HG03039 (cell line): ENCODE measurements around the gene MST1R.
"Not testable (repeated sequence)": the region's sequence is repeated elsewhere in the genome, so short reads cannot be mapped to it uniquely, and the experiment has no call there.

ENCODE experiments used
- ATAC-seq: cut with Tn5 transposase; IDR thresholded peaks from one replicate; pipeline ENCODE4 v1.9.1; 2021; ENCODE audit warnings: mild to moderate bottlenecking, moderate library complexity; ENCODE audit not compliant: unreplicated experiment

The MST1R gene

DNA sequence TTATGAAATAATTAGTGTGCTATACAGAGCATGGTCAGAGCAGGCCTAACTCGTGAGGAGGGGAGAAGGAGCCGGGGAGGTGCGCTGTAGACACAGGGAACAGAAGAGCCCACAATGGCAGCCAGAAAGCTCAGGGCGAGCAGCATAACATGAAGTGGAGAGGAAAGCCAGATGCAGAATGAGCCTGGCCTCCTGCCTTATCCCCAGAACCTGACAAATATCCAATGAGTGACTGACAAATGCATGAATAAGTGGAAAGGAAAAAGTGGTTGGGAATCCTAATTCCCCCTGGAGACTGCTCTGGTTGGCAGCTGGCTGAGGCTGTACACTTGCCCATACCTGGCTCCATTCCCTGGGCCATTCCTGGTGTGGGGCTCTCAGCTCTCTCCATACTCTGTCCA, 9.2 kb upstream of the MST1R start:
- no peak for ATAC-seq

DNA sequence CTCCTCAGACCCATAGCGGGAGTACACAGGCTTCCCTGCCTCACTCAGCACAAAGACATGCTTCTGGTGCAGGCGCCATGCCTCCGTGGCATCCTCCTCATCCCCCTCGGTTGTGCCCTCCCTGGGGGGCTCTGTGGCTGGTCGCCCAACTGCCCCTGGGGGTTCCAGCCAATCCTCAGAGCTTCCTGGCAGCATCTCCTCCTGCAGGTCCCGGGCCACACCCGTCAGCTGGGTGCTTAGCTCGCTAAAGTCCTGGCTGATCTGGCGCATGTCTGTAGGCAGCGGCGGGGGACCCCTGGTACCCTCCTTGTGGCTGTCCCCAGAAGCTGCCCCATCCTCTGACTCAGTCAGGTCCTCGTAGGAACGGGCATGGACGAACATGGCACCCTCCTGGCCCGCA, 7.9 kb upstream of the MST1R start:
- no peak for ATAC-seq

DNA sequence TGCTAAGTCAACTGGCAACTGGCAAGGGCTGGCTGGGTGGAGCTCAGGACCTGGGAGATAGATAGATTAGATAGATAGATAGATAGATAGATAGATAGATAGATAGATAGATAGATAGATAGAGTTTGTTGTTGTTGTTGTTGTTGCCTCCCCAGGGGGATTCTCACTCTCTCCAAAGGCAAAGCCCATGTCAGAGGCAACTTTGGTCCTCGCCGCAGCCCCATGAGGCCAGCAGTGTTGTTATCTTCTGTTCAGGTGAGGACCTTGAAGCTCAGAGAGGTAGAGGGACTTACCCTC, 7.4 kb upstream of the MST1R start:
- ATAC-seq = no peak

DNA sequence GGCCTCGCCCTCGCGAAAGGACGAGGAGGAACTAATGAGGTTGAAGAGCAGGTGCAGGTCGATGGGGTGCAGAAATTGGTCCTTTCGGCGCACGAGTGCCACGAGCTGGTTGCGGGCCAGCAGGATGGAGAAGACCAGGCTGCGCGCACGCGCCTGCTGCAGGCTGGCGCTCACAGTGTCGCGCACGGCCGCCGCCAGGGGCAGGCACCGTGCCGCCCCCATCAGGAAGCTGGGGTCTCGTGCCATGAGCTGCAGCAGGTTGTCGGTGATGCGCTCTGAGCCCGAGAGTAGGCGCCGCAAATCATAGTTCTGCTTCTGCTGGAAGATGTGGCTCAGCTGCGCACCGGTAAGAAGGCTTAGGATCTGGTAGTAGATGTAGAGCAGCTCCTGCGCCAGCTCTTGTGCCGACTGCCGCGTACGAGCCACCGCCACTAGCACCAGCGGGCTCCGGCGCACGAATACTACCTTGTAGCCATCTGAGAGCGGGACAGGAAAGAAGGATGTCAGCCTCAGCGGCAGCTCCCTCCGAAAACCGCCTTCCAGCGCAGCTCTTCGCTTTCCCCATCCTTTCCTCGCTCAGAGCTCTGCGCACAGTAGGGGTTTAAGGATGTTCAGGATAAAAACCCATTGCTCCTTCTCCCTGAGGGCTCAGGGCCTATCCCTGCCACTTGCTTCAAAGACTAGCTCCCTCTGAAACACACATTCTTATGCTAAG, 6.9 kb upstream of the MST1R start:
- no peak for ATAC-seq

DNA sequence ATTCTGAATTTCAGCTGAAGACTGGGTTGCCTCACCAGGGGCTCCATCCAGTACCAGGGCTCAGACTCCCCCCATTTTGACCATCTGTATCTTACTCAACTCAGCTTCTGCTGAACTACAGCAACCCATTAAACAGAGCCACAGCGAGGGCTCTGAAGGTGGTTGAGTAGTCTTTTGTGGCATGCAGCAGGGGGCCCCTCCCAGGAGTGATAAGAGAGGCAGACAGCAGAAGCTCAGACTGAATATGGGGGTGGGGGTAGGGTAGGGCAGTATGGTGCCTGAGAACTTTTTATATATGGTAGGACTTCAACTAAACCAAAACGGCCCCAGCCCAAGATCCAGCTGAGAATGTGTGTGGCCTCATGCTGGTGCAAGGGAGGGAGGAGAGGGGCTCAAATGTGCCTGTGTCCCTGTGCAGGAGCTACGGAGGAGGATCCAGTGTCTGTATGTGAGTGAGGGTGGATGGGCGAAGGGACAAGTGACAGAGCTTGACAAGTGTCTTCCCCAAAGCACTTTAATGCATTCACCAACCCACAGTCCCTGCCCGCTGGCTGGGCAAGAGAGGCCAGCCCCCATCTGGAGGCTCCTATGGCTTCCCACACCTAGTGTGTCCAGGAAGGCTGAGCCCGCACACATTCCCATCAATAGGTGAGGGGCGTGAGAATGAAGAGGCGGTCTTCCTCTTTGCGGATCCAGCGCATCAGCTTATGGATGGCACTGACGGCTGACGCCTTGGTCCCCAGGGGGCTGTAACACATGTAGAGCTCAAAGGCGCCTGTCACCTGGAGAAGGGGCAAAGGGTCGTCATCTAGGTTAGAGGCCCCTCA, 4.9 kb upstream of the MST1R start:
- no peak for ATAC-seq

DNA sequence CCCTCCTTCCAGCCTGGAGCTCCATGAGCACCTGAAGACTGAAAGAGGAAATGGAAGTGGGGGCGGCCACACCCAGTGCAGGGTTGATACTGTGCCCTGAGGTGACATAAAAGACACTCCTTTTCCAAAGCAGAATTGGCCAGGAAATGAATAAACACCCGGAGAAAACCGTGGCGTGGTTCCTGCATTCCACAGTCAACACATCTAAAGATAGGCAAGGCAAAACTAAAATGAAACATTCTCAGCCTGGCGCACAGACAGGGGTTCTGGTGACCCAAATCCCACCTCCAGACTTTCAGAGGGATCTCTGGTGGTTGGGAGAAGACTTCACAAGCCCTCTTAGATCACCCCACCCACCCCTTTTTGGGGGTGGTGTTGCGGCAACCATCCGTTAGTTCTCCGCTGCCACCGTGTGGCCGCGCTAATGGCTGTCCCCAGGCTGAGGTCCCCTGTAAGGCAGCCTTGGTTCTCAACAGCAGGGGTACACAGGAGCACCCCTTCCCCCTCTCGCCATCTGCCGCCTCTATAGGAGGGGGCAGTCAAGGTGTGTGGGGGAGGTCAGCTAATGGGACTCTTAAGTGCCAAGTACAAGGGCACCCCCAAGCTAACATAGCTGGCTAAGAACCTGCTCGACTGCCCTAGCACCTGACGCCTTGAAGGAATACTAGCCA, 2.5 kb upstream of the MST1R start:
- no peak for ATAC-seq

DNA sequence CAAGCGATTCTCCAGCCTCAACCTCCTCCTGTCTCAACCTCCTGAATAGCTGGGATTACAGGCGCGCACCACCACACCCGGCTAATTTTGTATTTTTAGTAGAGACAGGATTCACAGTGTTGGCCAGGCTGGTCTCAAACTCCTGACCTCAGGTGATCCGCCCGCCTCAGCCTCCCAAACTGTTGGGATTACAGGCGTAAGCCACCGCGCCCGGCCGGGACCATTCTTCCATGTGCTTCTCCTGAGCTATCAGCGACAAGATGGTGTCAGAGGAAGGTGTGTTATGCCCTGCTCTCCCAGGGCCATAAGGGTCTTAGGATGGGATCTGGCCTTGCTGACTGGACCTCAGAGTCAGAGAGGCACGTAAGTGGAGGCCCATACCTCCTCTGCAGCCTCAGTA, 775 bp upstream of the MST1R start:
- ATAC-seq = not testable (repeated sequence)

DNA sequence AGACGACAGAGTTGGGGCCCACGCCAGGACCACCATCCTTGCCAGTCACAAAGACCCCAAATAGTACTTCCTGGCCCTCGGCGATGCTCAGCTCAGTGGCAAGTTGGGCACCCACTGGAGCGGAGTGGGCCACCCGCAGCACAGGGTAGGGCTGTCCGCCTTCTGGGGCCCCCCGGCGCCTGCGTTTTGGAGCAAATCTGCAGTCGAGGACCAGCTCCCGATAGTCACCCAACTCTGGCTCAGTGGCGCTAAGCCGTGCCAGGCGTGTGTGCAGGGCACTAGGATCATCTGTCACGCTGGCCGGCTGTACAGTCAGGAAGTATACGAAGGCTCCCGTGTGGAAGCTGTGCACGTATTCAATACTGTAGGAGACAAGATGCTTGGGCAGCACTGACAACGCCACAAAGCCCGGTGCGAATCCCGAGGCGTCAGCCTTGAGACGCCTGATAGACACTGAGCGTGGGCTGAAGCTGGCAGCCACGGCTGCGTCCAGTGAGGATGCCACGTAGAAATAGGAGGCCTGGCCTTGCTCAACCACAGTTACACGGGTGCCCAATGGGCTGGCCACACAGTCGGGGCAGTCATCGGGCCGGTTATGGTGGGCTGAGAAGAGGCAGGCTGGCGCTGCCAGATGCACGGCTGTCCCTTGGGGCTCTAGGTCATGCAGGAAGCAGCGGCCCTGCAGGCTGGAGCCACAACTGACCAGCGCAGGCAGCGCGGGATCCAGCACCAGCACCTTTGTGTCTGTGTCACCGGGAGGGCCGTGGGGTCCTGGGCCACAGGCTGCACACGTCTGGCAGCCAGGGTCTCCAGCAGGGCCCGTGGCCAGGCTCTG, 945 bp downstream of the MST1R start:
- ATAC-seq = no peak

DNA sequence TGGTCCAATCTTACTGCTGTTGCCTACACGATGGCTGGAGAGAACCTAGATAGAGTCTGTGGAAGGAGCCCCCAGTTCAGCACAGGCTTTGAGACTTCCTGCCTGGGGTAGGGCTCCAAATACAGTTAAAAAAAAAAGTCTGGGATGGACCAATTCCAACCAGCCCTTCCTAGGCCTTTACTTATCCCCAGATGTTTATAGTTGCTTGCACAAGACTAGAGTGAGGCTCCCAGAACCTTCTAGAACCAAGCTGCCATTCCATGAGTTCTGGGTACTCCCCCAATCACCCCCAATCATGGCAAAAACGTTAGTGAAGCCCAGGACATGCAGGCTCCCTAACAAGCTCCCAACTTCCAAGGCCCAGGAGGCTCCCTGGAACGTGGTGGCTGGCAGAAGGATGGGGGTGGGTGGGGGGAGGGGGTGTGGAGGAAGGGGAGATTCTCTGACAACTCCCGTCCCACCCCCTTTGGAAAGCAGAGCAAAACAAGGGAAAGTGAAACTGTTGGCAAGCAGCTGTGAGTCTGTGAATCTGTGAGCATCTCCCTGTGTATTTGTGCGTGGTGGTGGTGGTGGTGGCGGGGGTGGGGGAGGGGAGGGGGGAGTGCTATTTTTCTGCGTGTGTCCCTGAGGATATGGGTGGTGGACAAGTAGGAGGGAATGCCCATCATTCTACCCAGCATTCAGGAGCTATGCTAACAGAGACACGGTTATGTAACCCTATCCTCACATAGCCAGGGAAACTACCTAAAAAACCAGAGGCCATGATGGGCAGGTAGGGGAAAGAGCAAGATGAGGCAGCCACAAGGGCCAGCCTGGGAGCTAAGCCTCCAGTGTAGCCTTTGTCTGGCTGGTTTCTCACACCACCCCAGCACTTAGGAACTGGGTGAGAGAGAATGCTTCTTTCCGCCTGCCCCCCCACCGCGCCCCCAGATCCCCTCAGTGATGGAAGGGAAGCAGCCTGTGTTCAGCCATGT, 2.0 kb downstream of the MST1R start:
- no peak for ATAC-seq

DNA sequence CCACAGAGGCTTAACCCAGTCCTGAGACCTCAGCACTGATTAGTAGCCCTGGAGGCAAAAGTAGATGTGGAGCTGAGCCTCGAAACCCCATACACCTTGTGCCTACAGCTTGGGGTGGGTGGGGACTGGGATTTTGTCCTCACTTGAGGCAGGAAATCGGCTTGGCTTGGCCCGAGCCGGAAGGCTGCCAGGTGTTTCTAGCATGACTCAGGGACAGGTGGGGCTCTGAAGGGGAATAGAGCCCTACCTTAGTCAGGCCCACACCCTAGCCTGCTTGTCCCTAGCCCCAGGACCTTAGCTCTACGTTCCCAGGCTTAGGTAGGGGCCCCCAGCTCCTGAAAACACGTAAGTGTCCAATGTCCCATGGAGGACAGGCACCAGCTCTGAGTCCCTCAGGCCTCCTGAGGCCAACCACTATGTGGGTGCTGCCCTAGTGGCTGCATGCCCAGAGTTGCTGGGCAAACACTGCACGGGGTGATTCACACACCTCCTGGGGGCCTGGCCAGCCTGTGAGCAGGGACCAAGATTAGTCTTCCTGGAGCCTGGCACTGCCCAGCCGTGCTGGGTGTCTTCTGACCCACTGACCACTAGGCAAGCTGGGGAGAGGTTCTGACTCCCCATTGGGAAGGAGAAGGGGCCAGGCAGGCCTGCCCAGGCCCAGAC, 3.1 kb downstream of the MST1R start:
- ATAC-seq = no peak

DNA sequence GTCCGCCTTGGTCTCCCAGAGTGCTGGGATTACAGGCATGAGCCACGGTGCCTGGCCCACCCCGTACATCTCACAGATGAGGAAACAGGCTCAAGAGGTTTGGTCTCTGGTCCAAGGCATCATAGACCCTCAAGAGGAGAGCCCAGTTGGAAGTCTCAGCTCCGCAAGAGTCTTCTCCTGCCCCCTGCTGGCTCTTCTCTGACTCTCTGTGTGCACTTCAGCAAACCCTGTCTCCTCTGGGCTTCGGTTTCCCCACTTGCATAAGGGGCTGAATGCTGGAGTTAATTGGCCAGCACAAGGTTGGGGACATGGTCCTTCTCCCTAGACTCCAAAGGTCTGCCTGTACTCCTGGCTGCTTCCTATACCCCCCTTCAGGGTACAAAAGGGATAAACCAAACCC, 3.9 kb downstream of the MST1R start:
- no peak for ATAC-seq

DNA sequence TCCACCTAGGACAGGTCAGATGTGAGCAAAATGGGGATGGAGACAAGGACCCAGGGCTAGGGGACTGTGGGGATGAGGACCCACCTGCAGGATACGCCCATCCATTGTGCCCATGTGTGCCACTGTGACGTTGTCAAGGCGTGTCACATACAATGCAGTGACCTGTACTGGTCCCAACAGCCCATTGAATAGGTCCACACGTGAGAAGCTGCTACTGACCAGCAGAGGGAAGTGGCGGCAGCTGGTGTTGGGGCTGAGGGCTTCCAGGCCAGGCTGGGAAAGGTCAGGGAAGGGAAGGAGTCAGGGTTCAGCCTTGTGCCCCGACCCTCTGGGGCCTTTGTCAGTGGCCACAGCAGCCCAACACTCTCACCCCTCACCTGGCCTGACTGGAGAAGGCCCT, 4.7 kb downstream of the MST1R start:
- no peak for ATAC-seq

DNA sequence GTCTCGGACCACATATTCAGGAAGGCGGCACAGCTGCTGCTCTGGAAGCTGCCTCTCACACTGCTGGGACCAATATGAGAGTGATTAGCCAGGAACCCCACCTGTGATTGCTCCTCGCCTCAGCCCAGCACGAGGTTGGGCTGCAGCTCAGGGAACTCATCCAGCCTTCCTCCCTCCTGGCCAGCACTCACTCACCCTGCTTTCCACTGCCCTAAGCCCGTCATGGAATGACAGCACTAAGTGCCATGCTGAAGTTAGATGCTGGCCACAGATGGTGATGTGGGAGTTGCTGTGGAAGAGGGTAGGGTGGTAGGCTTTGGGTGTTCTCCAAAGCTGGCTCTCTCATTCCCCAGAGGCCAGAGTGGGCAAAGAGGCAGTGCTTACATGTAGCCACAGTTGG, 7.3 kb downstream of the MST1R start:
- no peak for ATAC-seq

DNA sequence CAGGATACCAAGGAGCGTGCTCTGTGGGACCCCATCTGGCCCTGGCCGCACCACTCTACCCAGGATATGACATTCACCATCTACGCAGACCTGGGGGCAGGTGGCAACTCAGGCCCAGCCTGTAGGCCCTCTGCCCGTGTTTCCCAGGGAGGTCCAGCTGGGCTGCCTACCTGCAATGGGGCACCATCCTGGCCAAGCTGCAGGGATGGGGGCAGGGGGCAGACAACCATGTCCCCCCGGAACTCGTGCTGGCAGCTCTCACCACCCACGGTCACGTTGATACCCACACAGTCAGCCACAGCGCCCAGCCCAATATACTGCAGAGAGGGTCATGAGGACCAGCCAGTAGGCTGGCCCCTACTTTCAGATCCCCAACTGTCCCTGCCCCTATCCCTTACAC, 7.9 kb downstream of the MST1R start:
- no peak for ATAC-seq

DNA sequence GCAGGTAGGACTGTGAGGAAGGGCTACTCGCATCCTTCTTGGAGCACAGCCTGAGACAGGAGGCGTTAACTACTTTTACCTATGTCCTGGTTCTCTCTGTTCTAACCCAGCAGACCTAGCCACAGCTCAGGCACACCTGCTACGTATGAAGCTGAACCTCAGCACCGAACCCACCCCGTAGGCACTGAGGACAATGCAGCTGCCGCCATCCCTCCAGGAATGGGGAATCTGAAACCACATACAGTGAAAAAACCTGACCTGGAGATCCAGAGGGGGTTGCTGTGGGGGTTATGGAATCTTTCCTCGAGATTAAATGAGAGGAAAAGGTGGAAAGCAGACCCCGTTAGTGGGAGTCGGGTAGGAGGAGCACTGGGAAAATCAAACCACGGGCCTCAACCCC, 14.4 kb downstream of the MST1R start:
- ATAC-seq = no peak

DNA sequence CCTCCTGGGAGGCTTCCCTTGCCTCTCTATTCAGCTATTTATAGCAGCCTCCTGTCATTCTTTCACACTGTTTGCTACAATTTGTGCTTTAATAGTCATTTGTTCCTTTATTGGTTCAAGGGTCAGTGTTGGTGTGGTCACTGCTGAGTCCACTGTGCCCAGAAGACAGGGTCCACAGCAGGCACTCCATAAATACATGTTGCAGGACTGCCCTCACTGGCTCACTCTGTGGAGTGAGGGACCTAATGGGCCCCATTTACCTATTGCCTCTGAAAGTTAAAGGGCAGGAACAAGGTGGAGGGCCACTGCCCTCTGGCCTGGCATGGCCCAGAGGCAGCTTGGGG, 16.8 kb downstream of the MST1R start:
- no peak for ATAC-seq

DNA sequence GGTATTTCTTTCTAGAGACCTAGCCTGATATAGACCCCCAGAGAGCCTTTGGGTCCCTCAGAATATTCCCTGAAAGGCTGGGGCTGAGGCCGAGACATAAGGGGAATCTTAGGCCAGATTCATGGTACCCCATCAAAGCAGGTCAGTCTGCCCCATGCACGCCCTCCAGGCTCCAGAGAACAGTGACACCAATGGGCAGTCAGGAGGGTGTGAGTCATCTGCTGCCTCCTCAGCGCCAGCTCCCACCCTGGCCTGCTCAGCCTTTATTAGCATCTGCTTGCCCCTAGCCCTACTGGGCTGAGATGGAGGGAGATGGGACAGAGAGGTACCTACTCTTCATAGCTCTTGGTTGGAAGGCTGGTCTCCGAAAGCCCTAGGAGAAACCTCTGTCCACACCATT, 19.7 kb downstream of the MST1R start:
- no peak for ATAC-seq

DNA sequence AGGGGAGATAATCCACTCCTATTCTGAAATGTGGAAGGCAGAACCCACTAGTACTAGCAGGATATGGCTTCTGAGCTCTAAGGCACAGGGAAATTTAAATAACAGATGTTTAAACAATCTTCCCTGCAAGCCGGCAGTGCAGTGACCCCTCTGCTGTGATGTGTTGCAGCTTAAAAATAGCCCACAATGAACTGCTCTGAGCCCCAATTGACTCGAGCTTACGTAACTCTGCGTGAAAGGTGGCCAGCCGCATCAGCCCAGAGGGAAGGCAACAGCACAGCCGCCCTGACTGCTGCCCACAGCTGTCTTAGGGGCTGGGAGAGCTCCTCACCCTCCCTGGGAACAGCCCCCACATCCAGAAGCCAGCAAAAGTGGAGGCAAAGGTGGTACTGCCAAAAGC, 21.5 kb downstream of the MST1R start:
- ATAC-seq = no peak

DNA sequence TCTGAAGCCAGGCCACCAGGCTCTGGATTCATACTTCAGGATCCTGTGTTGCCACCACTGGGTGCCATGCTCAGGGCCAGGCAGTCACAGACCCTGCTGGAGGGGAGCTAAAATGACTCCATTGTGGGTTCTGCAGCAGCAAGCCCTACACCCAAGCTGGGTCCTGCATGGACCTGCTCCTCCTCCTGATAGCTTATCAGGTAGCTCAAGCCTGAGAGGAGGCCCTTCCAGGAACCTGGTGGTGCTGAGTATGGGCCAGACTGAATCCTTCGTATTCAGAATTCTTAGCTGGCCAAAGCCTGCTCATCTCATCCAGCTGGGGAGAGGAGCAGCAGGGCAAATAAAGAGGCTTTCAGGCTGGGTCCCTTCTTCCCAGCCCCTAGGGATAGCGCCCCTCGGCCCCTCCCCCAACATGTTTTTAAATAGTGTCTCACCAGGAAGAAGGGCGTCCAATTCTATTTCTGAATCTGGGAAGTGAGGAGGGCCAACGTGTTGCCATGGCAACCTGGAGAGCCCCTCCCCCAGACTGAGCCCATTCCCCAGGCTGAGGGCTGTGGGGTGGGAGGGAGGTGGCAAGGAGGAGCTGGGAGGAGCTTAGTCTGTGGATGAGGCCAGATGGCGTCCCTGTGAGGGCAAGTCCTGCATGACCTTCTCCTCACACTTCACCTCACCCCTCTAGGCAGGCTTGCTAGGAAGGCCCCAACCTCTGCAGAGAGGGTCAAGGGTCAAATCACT, 22.9 kb downstream of the MST1R start:
- ATAC-seq = no peak
